Astrocyte (in vitro differentiated cells and primary cell): ENCODE results near the gene PPRC1. TPM values are rescaled to one million over a fixed set of nuclear protein-coding genes. Genes with fewer than 3 reads are reported as not detected.
A peak's percentile ranks its signal among the peaks of the same experiment; 100 is the strongest.

Experiments used
- DNase-seq: peaks from one replicate; pipeline ENCODE4 v3.0.0-alpha.2; 2010; ENCODE audit warnings: low read depth
- FAIRE-seq: peaks from 2 replicates; lab custom pipeline; 2011; peaks lifted over from hg19 to GRCh38; lab: Jason Lieb, UNC
- H2AFZ ChIP-seq: 2 replicates; pipeline ENCODE4 v1.6.0; 2012; ENCODE audit warnings: low read depth, low read length, inconsistent platforms
- H3K27ac ChIP-seq: 2 replicates; pipeline ENCODE4 v1.5.1; 2011; ENCODE audit warnings: low read depth, low read length, inconsistent platforms
- H3K27me3 ChIP-seq: 2 replicates; pipeline ENCODE4 v1.6.0; 2011; ENCODE audit warnings: low read length, inconsistent platforms; ENCODE audit not compliant: insufficient read depth
- H3K36me3 ChIP-seq: 2 replicates; pipeline ENCODE4 v1.5.1; 2011; ENCODE audit warnings: low read length, inconsistent platforms; ENCODE audit not compliant: insufficient read depth
- H3K4me1 ChIP-seq: 2 replicates; pipeline ENCODE4 v1.5.1; 2011; ENCODE audit warnings: low read length, inconsistent platforms; ENCODE audit not compliant: insufficient read depth
- H3K4me2 ChIP-seq: 2 replicates; pipeline ENCODE4 v1.6.0; 2012; ENCODE audit warnings: low read length, inconsistent platforms
- H3K4me3 ChIP-seq: 2 replicates; pipeline ENCODE4 v1.5.1; 2011; ENCODE audit warnings: low read depth, mild to moderate bottlenecking, low read length, inconsistent platforms; ENCODE audit not compliant: insufficient read depth
- H3K79me2 ChIP-seq: 2 replicates; pipeline ENCODE4 v1.6.0; 2012; ENCODE audit warnings: mild to moderate bottlenecking, low read length, inconsistent platforms; ENCODE audit not compliant: insufficient read depth
- H3K9ac ChIP-seq: 2 replicates; pipeline ENCODE4 v1.6.0; 2012; ENCODE audit warnings: mild to moderate bottlenecking, low read length, inconsistent platforms
- H3K9me3 ChIP-seq: 2 replicates; pipeline ENCODE4 v1.5.1; 2012; ENCODE audit warnings: low read depth, mild to moderate bottlenecking, low read length, inconsistent platforms; ENCODE audit not compliant: insufficient read depth
- H4K20me1 ChIP-seq: 2 replicates; pipeline ENCODE4 v1.6.0; 2012; ENCODE audit warnings: low read length, inconsistent platforms; ENCODE audit not compliant: insufficient read depth
- H3K27ac Mint-ChIP-seq: one replicate; pipeline ENCODE4 v1.8.0; 2021; ENCODE audit warnings: mild to moderate bottlenecking, mixed read lengths; ENCODE audit not compliant: unreplicated experiment
- H3K27me3 Mint-ChIP-seq: one replicate; pipeline ENCODE4 v1.8.0; 2021; ENCODE audit warnings: low read depth, mixed read lengths; ENCODE audit not compliant: unreplicated experiment
- H3K36me3 Mint-ChIP-seq: one replicate; pipeline ENCODE4 v1.8.0; 2021; ENCODE audit warnings: low read depth, mixed read lengths; ENCODE audit not compliant: unreplicated experiment
- H3K4me1 Mint-ChIP-seq: one replicate; pipeline ENCODE4 v1.8.0; 2021; ENCODE audit warnings: low read depth, mixed read lengths; ENCODE audit not compliant: unreplicated experiment
- H3K4me3 Mint-ChIP-seq: one replicate; pipeline ENCODE4 v1.8.0; 2021; ENCODE audit warnings: mild to moderate bottlenecking, moderate library complexity, mixed read lengths; ENCODE audit not compliant: unreplicated experiment
- H3K9me3 Mint-ChIP-seq: one replicate; pipeline ENCODE4 v1.8.0; 2021; ENCODE audit warnings: mild to moderate bottlenecking, mixed read lengths; ENCODE audit not compliant: unreplicated experiment
- EZH2 ChIP-seq: IDR thresholded peaks from 2 replicates; pipeline ENCODE4 v1.6.1; 2012; ENCODE audit warnings: mild to moderate bottlenecking, low read length, inconsistent platforms; ENCODE audit not compliant: insufficient read depth
- total RNA-seq: library from RNA; stranded (reverse); gene quantifications from 2 replicates; pipeline ENCODE4 v1.2.1, GENCODE V29; 2021
- TF ChIP-seq, protein P1 (sequence below): IDR thresholded peaks from 2 replicates; pipeline ENCODE4 v1.5.1; 2011; ENCODE audit warnings: low read depth, mild to moderate bottlenecking, inconsistent platforms, low read length, moderate library complexity; ENCODE audit not compliant: insufficient read depth

The PPRC1 gene
- total RNA-seq, 1 donor from 2014 or later: 56.9 TPM

DNA sequence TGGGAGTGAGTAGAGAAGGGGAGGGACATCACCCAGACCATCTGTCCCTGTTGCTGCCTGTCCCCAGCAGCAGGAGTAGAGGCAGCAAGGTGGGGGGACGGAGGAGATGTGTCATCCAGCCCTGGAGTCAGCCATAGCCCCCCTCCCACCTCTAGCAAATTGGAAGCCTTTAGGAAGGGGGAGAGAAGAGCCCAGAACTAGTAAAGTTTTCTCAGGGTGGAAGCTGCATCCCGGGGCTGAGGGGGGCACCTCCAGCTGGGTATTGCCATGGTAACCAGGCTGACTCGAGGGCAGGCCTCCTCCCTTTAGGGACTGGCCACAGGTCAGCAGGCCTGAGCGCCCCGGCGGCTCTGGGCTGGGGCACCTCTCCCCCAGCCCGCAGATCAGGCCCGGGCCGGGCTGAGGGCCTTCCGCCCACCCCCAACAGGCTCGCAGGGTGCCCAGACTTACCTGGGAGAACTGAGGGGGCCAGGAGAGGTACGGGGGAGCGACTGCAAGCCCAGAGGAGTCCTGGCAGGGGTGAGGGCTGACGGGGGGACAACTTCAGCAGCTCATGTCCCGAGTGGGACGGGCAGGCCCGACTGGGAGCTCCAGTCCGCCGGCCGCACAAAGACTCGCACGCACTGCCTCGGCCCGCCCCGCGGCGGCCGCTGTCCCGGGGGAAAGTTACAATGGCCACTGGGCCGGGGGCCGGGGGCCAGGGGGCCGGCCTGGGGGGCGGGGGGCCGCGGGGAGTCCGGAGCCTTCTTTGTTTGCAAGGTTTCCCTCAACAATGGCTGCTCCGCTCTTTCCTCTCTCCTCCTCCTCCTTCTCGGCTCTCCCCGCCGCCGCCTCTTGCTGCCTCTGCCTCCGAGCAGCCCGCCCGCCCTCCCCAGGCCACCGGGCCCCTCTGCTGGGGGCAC is 18.6 kb upstream of the PPRC1 start:
- no peak for FAIRE-seq
- peaks cover 57% of the 10 kb centered on the region for H4K20me1 ChIP-seq
- peaks cover 51% of the 10 kb centered on the region for H3K4me1 ChIP-seq
- Mint-ChIP-seq H3K36me3 (peaks cover 20% of the 10 kb centered on the region), H3K9me3 (no peaks in the 10 kb centered on the region), H3K4me1 (peaks cover 52% of the 10 kb centered on the region), H3K27me3 (no peaks in the 10 kb centered on the region), H3K4me3 (peak overlapping the region; percentile 96), H3K27ac (peak overlapping the region; percentile 91)
- H3K36me3 ChIP-seq: peaks cover 20% of the 10 kb centered on the region
- no peak overlapping the region for H2AFZ ChIP-seq
- H3K27ac ChIP-seq: peak overlapping the region; percentile 54
- peaks cover 82% of the 10 kb centered on the region for H3K79me2 ChIP-seq
- H3K9me3 ChIP-seq: no peaks in the 10 kb centered on the region
- peak overlapping the region; percentile 93 for H3K4me2 ChIP-seq
- DNase-seq: no peak
- H3K27me3 ChIP-seq: no peaks in the 10 kb centered on the region
- peak overlapping the region; percentile 64 for H3K4me3 ChIP-seq
- TF ChIP-seq EZH2: no peak
- TF ChIP-seq, protein P1, sequence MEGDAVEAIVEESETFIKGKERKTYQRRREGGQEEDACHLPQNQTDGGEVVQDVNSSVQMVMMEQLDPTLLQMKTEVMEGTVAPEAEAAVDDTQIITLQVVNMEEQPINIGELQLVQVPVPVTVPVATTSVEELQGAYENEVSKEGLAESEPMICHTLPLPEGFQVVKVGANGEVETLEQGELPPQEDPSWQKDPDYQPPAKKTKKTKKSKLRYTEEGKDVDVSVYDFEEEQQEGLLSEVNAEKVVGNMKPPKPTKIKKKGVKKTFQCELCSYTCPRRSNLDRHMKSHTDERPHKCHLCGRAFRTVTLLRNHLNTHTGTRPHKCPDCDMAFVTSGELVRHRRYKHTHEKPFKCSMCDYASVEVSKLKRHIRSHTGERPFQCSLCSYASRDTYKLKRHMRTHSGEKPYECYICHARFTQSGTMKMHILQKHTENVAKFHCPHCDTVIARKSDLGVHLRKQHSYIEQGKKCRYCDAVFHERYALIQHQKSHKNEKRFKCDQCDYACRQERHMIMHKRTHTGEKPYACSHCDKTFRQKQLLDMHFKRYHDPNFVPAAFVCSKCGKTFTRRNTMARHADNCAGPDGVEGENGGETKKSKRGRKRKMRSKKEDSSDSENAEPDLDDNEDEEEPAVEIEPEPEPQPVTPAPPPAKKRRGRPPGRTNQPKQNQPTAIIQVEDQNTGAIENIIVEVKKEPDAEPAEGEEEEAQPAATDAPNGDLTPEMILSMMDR: no peak
- H3K9ac ChIP-seq: peak overlapping the region; percentile 88

- TF ChIP-seq EZH2: no peak
- TF ChIP-seq, protein P1: no peak
- no peaks in the 10 kb centered on the region for H3K27me3 Mint-ChIP-seq
- H3K36me3 Mint-ChIP-seq: peaks cover 16% of the 10 kb centered on the region
- Histone ChIP-seq H3K36me3 (peaks cover 11% of the 10 kb centered on the region), H2AFZ (peak overlapping the region; percentile 75), H4K20me1 (peaks cover 49% of the 10 kb centered on the region), H3K27me3 (no peaks in the 10 kb centered on the region), H3K27ac (peak overlapping the region; percentile 45), H3K9me3 (no peaks in the 10 kb centered on the region), H3K9ac (peak overlapping the region; percentile 73), H3K4me1 (peaks cover 57% of the 10 kb centered on the region), H3K4me2 (peak overlapping the region; percentile 87), H3K79me2 (peaks cover 89% of the 10 kb centered on the region), H3K4me3 (peak overlapping the region; percentile 64)
- FAIRE-seq: no peak
- H3K27ac Mint-ChIP-seq: peak overlapping the region; percentile 92
- peaks cover 48% of the 10 kb centered on the region for H3K4me1 Mint-ChIP-seq
- H3K4me3 Mint-ChIP-seq: peak overlapping the region; percentile 88
- DNase-seq: peak; percentile 44
- no peaks in the 10 kb centered on the region for H3K9me3 Mint-ChIP-seq
Observed at GRCh38 chr10:102114861-102115618, 17.8 kb upstream of the PPRC1 start.
